Stimulated activated naive CD4-positive, alpha-beta T cell (primary cell): ENCODE data around the gene RAB9A.
"Not testable (repeated sequence)": the region's sequence is repeated elsewhere in the genome, so short reads cannot be mapped to it uniquely, and the experiment has no call there.

ENCODE experiments used
- DNase-seq, 6 experiments: peaks; one replicate each; lab custom pipeline; 2025; lab: John Stamatoyannopoulos, UW

Gene RAB9A

GRCh38 chrX:13669755-13670154 is 19.2 kb upstream of the RAB9A start:
- DNase-seq = not testable (repeated sequence)

- no peak for DNase-seq
Observed at GRCh38 chrX:13670197-13670596, 18.7 kb upstream of the RAB9A start.

DNA sequence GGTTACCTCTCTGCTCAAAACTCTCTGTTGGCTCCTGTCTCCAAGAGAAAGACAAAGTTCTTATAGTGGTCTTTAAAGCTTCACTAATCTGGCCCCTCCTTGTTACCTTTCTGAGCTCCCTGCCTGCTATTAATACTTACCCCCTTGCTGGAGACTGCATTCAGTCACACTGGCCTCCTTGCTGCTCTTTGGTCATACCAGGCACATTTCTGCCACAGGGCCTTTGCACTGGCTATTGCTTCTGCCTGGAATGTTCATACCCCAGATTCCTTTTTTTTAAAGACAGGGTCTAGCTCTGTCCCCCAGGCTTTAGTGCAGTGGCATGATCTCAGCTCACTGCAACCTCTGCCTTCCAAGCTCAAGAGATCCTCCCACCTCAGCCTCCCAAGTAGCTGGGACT is 15.9 kb upstream of the RAB9A start:
- no peak for DNase-seq

DNA sequence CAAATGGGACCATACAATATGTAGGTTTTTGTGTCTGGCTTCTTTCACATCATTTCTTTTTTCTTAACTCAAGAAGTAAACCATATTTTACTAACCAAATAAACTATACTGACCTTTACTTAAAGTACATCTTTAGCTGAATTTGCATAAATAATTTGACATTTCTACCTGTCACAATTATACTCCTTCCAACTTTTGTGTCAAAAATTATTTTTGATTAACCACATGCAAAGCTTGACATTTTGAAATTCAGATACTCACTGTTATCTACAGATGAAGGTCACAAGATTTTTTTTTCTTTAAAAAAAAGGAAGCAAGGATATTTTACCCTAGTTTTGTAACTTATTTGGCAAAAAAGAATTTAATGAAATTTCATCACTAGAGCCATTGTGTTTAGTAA is 12.0 kb upstream of the RAB9A start:
- no peak for DNase-seq

DNA sequence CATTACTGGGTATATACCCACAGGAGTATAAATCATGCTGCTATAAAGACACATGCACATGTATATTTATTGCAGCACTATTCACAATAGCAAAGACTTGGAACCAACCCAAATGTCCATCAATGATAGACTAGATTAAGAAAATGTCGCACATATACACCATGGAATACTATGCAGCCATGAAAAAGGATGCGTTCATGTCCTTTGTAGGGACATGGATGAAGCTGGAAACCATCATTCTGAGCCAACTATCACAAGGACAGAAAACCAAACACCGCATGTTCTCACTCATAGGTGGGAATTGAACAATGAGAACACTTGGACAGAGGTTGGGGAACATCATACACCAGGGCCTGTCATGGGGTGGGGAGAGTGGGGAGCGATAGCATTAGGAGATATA is 9.2 kb upstream of the RAB9A start:
- DNase-seq = not testable (repeated sequence)

DNA sequence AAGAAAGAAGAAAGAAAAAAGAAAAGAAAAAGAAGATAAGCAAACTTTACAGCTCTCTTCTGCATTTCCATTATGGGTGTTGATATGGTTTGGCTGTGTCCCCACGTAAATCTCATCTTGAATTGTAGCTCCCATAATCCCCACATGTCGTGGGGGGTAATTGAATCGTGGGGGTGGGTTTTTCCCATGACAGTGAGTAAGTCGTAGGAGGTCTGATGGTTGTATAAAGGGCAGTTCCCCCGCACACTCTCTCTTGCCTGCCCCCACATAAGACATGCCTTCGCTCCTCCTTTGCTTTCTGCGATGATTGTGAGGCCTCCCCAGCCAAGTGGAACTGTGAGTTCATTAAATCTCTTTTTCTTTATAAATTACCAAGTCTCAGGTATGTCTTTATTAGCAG is 7.3 kb upstream of the RAB9A start:
- no peak for DNase-seq

GRCh38 chrX:13684361-13684760 is 4.6 kb upstream of the RAB9A start:
- DNase-seq = no peak

- no peak for DNase-seq
Observed at GRCh38 chrX:13685126-13685763, 3.7 kb upstream of the RAB9A start.

DNA sequence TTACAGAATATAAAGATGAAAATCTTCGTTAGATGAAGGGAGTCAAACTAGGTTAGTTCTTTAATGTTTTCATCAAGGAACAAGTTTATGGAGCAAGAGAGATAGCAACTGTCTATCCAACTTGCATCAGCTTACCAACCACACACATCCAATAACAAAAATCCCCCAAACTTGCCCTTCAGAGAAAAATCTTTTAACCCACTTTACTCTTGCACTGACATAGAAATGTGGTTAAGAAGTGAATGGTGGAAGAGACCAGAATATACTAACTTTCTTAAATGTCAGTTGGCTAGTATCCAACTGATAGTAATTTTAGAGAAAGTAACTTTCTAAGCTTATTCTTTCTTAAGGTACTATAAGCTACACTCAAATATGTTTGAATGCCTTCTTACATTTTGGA is 1.7 kb upstream of the RAB9A start:
- no peak for DNase-seq

DNA sequence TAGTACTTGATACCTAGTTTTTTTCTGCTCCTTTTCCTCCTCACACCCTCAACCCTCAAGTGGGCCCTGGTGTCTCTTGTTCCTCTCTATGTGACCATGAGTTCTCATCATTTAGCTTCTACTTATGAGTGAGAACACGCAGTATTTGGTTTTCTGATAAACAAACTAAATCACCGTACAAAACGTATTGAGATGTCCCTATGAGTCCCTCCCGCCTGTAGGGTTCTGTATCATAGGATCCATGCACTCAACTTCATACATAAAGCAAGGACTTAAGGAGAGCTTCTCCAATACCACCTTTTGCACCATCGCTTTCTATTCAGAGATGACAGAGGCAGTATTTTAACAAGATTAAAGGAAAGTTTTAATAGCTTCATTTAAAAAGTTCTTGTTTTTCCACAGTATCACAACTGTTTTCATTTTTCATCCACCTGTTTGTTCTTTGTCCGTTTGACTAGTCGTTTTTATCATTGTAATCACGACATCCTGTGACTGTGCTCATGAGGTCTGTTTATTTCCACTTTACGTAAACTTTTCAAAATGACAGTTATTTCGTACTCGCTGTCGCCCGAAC is 457 bp upstream of the RAB9A start:
- peak in 1 of 6 experiments; percentile 31 for DNase-seq

DNA sequence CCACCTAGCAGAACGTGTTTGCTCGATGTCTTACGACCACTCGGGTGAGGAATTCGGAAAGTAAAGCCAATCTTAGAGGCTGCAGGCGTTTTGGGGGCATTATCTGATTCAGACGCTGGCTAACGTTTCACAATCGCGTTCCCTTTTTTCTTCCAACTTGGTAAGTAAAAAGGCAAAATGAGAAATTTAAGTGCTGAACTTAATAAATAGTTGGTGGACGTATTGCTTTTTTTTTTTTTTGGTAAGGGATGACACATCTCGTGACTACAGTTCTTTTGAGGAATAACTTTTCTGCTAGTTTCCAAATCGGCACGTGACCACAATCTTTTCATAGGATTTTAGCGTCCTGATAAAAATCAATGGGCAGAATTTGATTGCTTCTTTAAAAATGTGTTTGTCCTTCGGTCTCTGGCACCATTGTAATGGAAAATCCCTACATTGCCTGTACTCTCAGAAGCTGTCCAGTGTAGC is 848 bp downstream of the RAB9A start:
- no peak for DNase-seq

DNA sequence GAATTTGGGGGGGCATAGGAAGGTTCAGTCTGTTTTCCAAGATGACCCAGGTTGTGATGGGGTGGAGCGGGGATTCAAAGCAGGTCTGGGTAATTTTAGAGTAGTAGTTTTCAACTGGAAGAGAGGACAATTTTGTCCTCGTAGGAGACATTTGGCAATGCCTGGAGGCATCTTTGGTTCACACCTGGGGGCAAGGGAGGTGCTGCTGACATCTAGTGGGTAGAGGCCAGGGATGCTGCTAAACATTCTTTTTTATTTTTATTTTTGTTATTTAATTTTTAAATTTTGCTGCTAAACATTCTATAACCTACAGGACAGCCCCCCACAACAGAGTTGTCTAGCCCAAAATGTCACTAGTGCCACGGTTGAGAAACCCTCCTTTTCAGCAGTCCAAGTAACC is 1.9 kb downstream of the RAB9A start:
- peak in 1 of 6 experiments; percentile 6 for DNase-seq

GRCh38 chrX:13691841-13692371 is 3.0 kb downstream of the RAB9A start:
- no peak for DNase-seq

DNA sequence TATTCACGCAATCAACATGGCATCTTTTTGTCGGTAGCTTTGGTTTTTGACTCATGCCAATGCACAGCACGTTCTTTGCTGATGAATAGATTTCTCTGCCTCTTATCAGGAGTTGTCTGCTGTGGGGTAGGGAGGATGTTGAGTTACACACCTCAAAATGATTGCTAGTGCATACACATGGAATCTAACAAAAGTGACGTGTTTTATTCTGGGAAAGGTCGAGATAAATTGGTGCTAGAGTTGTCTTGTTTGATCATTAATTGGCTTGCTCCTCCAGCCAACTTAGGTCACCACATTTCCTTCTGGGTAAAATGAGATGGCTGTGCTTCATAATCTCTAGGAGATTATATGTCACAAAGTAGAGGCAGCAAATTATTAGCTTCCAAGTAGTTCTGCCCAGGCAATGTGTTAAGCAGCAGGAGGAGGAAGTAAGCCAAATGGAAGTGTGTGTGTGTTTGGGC is 3.9 kb downstream of the RAB9A start:
- DNase-seq = no peak

- DNase-seq = no peak
Observed at GRCh38 chrX:13693341-13693961, 4.5 kb downstream of the RAB9A start.

GRCh38 chrX:13694359-13694758 is 5.4 kb downstream of the RAB9A start:
- DNase-seq = no peak

- DNase-seq = no peak
Observed at GRCh38 chrX:13694983-13695382, 6.1 kb downstream of the RAB9A start.

DNA sequence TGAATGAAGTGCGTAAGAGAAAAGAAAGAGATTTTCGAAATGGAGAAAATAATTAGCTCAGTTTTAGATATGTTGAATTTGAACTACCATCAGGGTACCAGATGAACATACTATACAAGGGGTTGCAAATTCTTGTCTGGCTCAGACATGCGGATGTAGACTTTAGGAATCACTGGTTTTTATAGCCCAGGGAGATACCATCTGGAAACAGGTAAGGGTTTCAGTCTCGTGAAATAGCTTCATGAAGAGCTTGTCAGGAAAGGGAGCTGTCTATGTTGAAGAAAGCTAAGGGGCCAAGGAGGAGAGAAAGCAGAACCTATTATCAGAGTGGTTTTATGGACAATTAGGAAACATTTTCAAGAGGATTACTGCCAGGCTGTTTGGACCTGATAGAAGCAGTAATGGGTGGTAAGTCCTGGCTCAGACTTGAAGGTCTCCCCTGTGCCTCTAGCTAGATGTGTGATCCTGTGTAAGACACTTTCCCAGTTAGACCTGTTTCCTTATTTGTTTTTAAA is 6.7 kb downstream of the RAB9A start:
- no peak for DNase-seq

DNA sequence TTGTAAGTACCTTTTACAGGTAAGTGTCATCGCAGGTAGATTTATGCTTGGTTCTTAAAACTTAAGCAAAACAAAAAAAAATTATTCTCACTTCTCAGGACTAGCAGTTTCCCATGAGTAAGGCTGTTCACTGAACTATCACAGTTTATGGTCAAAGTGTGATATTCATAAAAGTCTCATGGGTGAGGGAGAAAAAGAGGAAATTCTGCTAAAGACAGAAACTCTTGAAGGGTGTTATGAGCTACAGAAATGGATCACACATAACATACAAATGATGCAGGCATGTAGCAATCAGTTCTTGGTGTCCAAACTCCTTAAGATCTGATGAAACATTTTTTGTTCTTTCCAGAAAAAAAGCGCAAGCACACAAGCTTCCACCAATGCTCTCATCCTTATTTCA is 8.5 kb downstream of the RAB9A start:
- DNase-seq = no peak

GRCh38 chrX:13697976-13698375 is 9.0 kb downstream of the RAB9A start:
- no peak for DNase-seq

DNA sequence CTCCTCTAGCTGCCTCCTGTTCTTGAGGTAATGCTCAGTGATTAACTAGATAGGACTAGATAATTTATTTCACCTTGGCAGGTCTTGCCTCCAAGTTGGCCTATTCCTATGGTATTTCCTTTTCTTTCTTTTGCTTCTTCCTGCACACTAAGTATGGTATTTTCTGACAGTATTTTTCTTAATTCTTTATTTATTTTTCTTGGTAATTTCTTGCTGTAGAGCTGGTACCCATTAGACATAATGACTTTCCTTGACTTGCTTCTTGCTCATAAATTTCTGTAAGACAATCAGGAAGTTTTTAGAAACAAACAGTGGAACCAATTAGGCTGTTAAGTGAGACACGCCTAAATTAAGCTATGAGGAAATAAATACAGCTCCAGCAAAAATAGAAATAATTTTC is 9.5 kb downstream of the RAB9A start:
- no peak for DNase-seq

- DNase-seq = no peak
Observed at GRCh38 chrX:13699183-13699826, 10.4 kb downstream of the RAB9A start.

- no peak for DNase-seq
Observed at GRCh38 chrX:13700380-13700779, 11.5 kb downstream of the RAB9A start.
